Stimulated activated CD8-positive, alpha-beta memory T cell treated with anti-CD3 and anti-CD28 coated beads, Interleukin-15, amount 100 ng/mL, for 1 hour (primary cell): ENCODE data around the gene TMEM178B.
"Not testable (repeated sequence)": the region's sequence is repeated elsewhere in the genome, so short reads cannot be mapped to it uniquely, and the experiment has no call there.

Source experiments
- DNase-seq: peaks from one replicate; pipeline ENCODE4 v3.0.0-alpha.2; 2020; ENCODE audit warnings: low read depth

The TMEM178B gene

GRCh38 chr7:141074162-141074991 is 513 bp downstream of the TMEM178B start:
- DNase-seq = no peak

DNA sequence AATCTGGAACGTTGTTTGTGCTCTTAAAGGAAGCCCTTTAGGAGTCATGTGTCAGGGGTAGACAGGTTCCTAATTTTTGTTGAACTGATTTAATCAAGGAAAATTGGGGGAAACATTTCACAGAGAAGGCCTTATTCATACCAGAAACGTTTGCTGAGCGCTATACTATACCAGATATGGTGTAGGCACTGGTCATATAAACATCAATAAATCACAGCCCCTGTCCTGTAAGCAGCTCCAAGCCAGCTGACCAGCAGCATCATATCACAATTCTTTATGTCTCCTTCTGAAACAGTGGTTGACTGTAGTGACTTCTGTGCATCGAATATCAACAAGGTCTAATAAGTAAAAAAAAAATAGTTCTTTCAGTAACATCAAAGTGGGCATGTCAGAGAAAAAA is 1.1 kb downstream of the TMEM178B start:
- no peak for DNase-seq

- no peak for DNase-seq
These were observed 2.5 kb downstream of the TMEM178B start for GRCh38 chr7:141076377-141076776.

GRCh38 chr7:141079219-141079618 is 5.4 kb downstream of the TMEM178B start:
- DNase-seq = no peak

GRCh38 chr7:141089490-141089889 is 15.6 kb downstream of the TMEM178B start:
- DNase-seq = not testable (repeated sequence)

DNA sequence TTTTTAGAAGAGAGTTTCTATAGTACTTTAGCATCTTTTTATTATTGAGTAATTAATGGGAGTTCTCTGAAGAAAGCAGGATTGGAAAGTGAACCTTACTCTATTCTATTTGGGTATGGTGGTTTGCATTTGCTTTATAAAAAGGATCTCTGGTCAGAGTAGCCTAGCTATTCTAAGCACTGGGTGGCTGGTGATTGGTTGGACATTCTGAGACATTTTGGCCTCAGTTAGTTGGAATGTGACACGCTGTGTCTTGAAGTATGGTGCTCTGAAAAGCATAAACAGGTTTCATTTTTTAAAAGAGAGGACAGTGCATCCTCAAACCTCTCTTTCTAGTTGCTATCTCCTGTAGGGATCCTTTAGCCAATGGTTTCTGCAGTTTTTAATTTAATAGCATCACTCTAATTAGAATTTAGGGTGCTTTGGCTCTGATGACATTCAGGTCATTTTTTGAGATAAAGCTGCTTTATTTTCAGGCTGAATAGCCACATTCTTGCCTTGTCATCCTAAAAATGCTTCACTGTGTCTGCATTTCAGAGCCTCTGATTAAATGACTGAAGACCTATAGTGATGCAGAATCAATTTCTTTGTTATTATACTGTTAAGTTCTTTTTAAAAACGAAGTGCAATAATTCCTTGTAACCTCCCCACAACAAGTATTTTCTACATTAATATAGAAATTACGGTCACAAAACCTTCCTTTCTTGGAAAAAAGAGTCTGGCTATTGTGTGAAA is 20.6 kb downstream of the TMEM178B start:
- DNase-seq = no peak

DNA sequence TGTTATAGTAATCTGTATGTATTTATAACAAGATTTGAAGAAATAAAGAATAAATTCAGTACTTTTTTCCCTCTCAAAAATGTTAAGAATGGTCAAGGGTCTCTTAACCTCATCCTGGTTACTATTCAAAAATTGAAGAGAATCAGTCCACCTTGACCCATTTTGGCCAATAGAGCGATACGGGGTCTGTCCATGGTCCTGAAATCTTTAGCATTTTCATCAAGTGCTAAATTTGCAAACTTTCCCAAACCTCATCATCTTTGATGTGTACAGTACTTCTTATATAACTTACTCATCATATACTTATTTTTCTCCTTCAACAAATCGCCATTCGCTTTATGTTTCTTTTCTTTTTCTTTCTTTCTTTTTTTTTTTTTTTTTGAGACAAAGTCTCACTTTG is 23.6 kb downstream of the TMEM178B start:
- DNase-seq = no peak

GRCh38 chr7:141102436-141102835 is 28.6 kb downstream of the TMEM178B start:
- DNase-seq = no peak

GRCh38 chr7:141103847-141104429 is 30.1 kb downstream of the TMEM178B start:
- no peak for DNase-seq

DNA sequence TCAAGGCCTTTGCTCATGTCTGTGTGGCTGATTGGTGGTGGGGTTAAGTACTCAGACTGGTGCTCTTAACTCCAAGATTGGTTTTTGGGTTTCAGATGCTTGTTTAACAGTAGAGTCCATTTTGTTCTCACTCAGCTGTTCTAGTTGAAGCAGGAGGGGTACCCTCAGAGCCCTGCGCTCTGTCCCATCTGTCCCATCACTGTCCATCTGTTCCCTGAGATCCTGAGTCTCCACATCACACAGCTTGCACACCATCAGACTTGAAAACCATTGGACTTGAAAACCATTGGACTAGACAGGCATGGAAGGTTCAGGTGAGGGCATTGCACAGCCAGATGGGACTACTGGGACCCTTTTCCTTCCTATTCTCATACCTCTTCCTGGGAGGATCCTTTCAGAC is 39.3 kb downstream of the TMEM178B start:
- no peak for DNase-seq

- no peak for DNase-seq
These were observed 40.3 kb downstream of the TMEM178B start for GRCh38 chr7:141114029-141114664.

DNA sequence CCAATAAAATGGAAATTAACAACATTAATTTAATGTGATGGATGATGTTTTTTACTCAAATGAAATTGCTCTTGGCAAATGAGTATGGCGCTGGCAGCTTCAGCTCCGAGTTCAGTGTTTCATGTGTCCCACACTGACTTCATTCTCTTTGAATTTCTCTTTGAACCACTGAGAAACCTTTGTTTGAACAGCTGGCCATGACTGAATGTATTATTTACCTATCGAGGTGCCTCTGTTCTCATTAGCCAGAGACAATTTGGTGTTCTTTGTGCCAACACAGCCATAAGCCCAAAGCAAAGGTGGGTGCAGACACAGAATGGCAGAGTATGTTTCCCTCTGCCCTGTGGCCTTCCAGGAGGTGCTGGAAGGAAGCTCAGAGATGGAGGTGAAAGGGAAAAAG is 42.1 kb downstream of the TMEM178B start:
- DNase-seq = no peak

DNA sequence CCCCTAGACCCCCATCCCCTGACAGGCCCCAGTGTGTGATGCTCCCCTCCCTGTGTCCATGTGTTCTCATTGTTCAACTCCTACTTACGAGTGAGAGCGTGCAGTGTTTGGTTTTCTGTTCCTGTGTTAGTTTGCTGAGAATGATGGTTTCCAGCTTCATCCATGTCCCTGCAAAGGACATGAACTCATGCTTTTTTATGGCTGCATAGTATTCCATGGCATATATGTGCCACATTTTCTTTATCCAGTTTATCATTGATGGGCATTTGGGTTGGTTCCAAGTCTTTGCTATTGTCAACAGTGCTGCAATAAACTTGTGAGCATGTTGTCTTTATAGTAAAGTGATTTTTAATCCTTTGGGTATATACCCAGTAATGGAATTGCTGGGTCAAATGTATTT is 42.8 kb downstream of the TMEM178B start:
- DNase-seq = not testable (repeated sequence)

- no peak for DNase-seq
These were observed 44.9 kb downstream of the TMEM178B start for GRCh38 chr7:141118767-141119166.

GRCh38 chr7:141119187-141119586 is 45.3 kb downstream of the TMEM178B start:
- DNase-seq = no peak

- no peak for DNase-seq
These were observed 48.9 kb downstream of the TMEM178B start for GRCh38 chr7:141122736-141123135.

DNA sequence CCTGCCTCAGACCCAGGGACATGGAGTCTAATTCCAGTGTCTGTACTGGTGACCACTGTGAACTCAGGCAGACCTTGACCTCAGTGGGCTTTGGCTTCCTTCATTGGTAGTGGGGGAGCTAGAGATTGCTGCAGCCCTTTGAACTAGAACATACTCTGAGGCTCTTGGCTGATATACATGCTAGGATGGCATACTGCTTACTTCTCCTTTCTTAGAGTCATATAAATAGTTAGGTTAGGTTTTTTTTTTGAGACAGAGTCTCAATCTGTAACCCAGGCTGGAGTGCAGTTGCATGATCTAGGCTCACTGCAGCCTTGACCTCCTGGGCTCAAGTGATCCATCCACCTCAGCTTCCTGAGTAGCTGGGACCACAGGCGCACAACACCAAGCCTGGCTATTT is 49.7 kb downstream of the TMEM178B start:
- no peak for DNase-seq

DNA sequence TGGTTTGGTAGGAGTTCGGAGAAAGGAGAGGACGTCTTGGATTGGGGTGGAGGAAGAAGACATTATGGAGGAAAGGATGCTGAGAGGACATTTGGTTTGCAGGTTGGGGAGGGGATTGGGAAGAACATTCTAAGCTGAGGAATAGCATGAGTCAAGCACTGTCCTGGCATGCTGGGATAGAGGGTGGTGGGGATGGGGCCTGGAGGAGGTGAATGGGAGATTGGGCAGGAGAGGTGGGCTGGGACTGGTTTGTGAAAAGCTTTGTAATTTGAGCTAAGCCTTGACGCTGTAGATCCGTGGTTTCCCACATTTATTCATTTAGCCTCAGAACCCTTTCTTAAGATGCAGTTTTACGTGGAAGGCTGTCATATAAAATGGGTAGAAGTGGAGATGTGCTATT is 52.2 kb downstream of the TMEM178B start:
- DNase-seq = no peak

DNA sequence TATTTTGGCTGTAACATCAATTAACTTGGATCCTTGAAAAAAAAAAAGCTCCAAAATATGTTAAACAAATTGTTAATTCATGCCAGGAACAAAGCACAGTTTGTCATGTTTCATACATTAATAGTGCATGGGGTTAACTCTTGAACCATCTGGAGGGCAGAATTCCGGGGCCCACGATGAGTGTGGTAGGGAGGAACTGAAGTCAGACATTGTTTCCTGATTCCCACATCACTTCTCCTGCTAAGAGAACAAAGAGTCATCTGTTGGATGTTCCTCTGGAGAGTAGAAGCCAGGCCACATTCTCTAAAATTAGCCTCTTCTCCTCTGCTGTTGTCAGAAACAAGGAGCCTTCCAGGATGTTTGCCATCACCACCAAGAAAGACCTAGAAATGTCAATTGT is 54.6 kb downstream of the TMEM178B start:
- no peak for DNase-seq

- no peak for DNase-seq
These were observed 55.1 kb downstream of the TMEM178B start for GRCh38 chr7:141128931-141129330.

- no peak for DNase-seq
These were observed 58.8 kb downstream of the TMEM178B start for GRCh38 chr7:141132671-141133070.

- DNase-seq = no peak
These were observed 59.8 kb downstream of the TMEM178B start for GRCh38 chr7:141133646-141134045.

DNA sequence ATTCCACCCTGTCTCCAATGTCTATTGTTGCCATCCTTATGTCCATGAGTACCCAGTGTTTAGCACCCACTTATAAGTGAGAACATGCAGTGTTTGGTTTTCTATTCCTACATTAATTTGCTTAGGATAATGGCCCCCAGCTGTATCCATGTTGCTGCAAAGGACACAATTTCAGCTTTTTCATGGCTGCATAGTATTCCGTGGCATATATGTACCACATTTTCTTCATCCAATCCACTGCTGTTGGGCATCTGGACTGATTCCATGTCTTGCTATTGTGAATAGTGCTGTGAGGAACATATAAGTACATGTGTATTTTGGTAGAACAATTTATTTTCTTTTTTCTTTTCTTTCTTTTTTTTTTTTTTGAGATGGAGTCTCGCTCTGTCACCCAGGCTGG is 68.2 kb downstream of the TMEM178B start:
- no peak for DNase-seq
